Measurements from ENCODE around the gene CHST11. TPM values are rescaled to one million over a fixed set of nuclear protein-coding genes. Genes with fewer than 3 reads are reported as not detected.

Gene CHST11
- total RNA-seq, 1 experiment from 2014 or later, result 6.7 TPM

GRCh38 chr12:104423273-104423672 lies 33.5 kb upstream of the CHST11 start:
- DNase-seq, result no peak
- H4K5ac ChIP-seq (ENCODE audit: insufficient read length, low read depth, low read length), result no peak overlapping the region
- no peaks in the 10 kb centered on the region; the same call in 1 of the 2 replicates for H3K4me1 ChIP-seq (ENCODE audit: insufficient read depth, low read length)
- no peak overlapping the region for H4K8ac ChIP-seq (replicated peaks; ENCODE audit: insufficient read length, low read depth, low read length)
- no peak overlapping the region for H4K91ac ChIP-seq (ENCODE audit: insufficient read length, low read depth, low read length)
- no peak overlapping the region for H3K27ac ChIP-seq (ENCODE audit: insufficient read length, low read depth, low read length)
- no peak overlapping the region for H3T11ph ChIP-seq (ENCODE audit: low read length)
- H3K23ac ChIP-seq (ENCODE audit: insufficient read length, low read depth, low read length), result no peak overlapping the region
- H3K4me2 ChIP-seq (ENCODE audit: insufficient read depth, insufficient read length, low read length), result no peak overlapping the region
- TF ChIP-seq CTCF (conservative IDR thresholded peaks at IDR 0.05), result no peak
- H2BK120ac ChIP-seq (ENCODE audit: low read depth, low read length, poor library complexity, severe bottlenecking), result no peak overlapping the region
- H2AFZ ChIP-seq (ENCODE audit: low read length), result no peak overlapping the region
- no peaks in the 10 kb centered on the region for H3K79me1 ChIP-seq (ENCODE audit: insufficient read depth, low read depth, low read length, poor library complexity, severe bottlenecking)
- H3K4ac ChIP-seq (ENCODE audit: low read depth, low read length), result no peak overlapping the region
- H3K14ac ChIP-seq (ENCODE audit: insufficient read depth, low read length), result no peak overlapping the region
- H3K9me3 ChIP-seq (ENCODE audit: control insufficient read depth, low read depth, low read length), result no peaks in the 10 kb centered on the region
- peaks cover 5% of the 10 kb centered on the region; the same call in 1 of the 2 replicates for H3K27me3 Mint-ChIP-seq (ENCODE audit: low read depth)
- H3K4me3 Mint-ChIP-seq, result no peak overlapping the region
- no peaks in the 10 kb centered on the region for H4K20me1 ChIP-seq (ENCODE audit: control insufficient read depth, insufficient read depth, insufficient read length)
- H3K18ac ChIP-seq (ENCODE audit: insufficient read length, low read depth, low read length), result no peak overlapping the region
- peaks cover 2 to 11% (median 10%) of the 10 kb centered on the region in 3 experiments; a peak in 5 of 7 replicates for H3K36me3 Mint-ChIP-seq (ENCODE audit: insufficient read depth in 1 of 3, low read depth in 3 of 3)
- no peak overlapping the region for H2BK20ac ChIP-seq (ENCODE audit: low read depth, low read length, poor library complexity, severe bottlenecking)
- no peak overlapping the region for H2BK15ac ChIP-seq (ENCODE audit: low read depth, low read length)
- no peaks in the 10 kb centered on the region for H3K23me2 ChIP-seq (ENCODE audit: insufficient read length, low read depth, low read length, poor library complexity, severe bottlenecking)
- no peaks in the 10 kb centered on the region for H3K79me2 ChIP-seq (ENCODE audit: insufficient read depth, low read length)
- no peak overlapping the region for H3K27ac Mint-ChIP-seq
- H3K9ac ChIP-seq (ENCODE audit: extremely low read depth, insufficient read length, low read length), result no peak overlapping the region
- no CpG with 5 or more reads among the region's 3 CpGs for WGBS (ENCODE audit: extremely low coverage, insufficient read length, low lambda C conversion rate)
- no peaks in the 10 kb centered on the region for H3K27me3 ChIP-seq (ENCODE audit: insufficient read depth, low read length)
- H2BK5ac ChIP-seq (ENCODE audit: insufficient read length, low read length), result no peak overlapping the region
- H3K4me1 Mint-ChIP-seq, result no peaks in the 10 kb centered on the region
- H3K56ac ChIP-seq (ENCODE audit: insufficient read length, low read depth, low read length), result no peak overlapping the region
- H3K9me3 Mint-ChIP-seq, result peaks cover 10 to 13% of the 10 kb centered on the region in 2 experiments; a peak in 4 of 5 replicates
- no peak overlapping the region for H2AK5ac ChIP-seq (ENCODE audit: insufficient read length, low read length)
- no peak overlapping the region for H2BK12ac ChIP-seq (ENCODE audit: insufficient read length, low read depth, low read length)
